ENCODE measurements around the gene TRIP12.
A peak's percentile ranks its signal among the peaks of the same experiment; 100 is the strongest.
"Not testable (repeated sequence)": the region's sequence is repeated elsewhere in the genome, so short reads cannot be mapped to it uniquely, and the experiment has no call there.

TRIP12 gene

GRCh38 chr2:229910147-229910831, 11.5 kb downstream of the TRIP12 start:
- ChIA-PET CTCF (interaction anchor here (0.7 to 1.4 kb wide), 2 partner anchors 8 to 109 kb away, joined by 4 read pairs; no protein-coding TSS in a partner anchor), POLR2A (interaction anchor here (1.4 kb wide), 1 partner anchor 11 kb away, joined by 5 read pairs; no protein-coding TSS in a partner anchor)
- no peak for TF ChIP-seq PKNOX1 (IDR thresholded peaks at IDR 0.05)
- no peak for TF ChIP-seq CTBP1 (IDR thresholded peaks at IDR 0.05; ENCODE audit: borderline replicate concordance)
- TF ChIP-seq L3MBTL2 (conservative IDR thresholded peaks at IDR 0.05): no peak
- no peak for TF ChIP-seq FOXA1 (IDR thresholded peaks at IDR 0.05)
- no peak for TF ChIP-seq ELF4 (IDR thresholded peaks at IDR 0.05)
- TF ChIP-seq TARDBP (IDR thresholded peaks at IDR 0.05): no peak
- TF ChIP-seq FOXM1 (IDR thresholded peaks at IDR 0.05; ENCODE audit: borderline replicate concordance): no peak
- no peak for TF ChIP-seq HDGF (IDR thresholded peaks at IDR 0.05; ENCODE audit: borderline replicate concordance)
- no peak for TF ChIP-seq LEF1 (IDR thresholded peaks at IDR 0.05; ENCODE audit: borderline replicate concordance)
- TF ChIP-seq SUZ12 (IDR thresholded peaks at IDR 0.05): no peak
- no peak for DNase-seq (ENCODE audit: extremely low spot score)

- POLR2A ChIA-PET: no interaction called here
- CTCF ChIA-PET: no interaction called here
- TF ChIP-seq FOXA1 (IDR thresholded peaks at IDR 0.05) (no peak), PKNOX1 (IDR thresholded peaks at IDR 0.05) (no peak), FOXK2 (IDR thresholded peaks at IDR 0.05) (no peak), HDGF (IDR thresholded peaks at IDR 0.05; ENCODE audit: borderline replicate concordance) (no peak), TARDBP (IDR thresholded peaks at IDR 0.05) (no peak), CTBP1 (IDR thresholded peaks at IDR 0.05; ENCODE audit: borderline replicate concordance) (no peak), BHLHE40 (IDR thresholded peaks at IDR 0.05; ENCODE audit: borderline replicate concordance) (no peak), LEF1 (IDR thresholded peaks at IDR 0.05; ENCODE audit: borderline replicate concordance) (no peak), ELF4 (IDR thresholded peaks at IDR 0.05) (no peak), ZNF384 (IDR thresholded peaks at IDR 0.05) (no peak), FOXM1 (IDR thresholded peaks at IDR 0.05; ENCODE audit: borderline replicate concordance) (no peak), SP1 (IDR thresholded peaks at IDR 0.05) (no peak), SUZ12 (IDR thresholded peaks at IDR 0.05) (no peak), NFRKB (IDR thresholded peaks at IDR 0.05) (no peak), L3MBTL2 (conservative IDR thresholded peaks at IDR 0.05) (no peak), ARNT (IDR thresholded peaks at IDR 0.05) (no peak)
- no peak for DNase-seq (ENCODE audit: extremely low spot score)
Observed at GRCh38 chr2:229909090-229909489, 12.7 kb downstream of the TRIP12 start.

- ChIA-PET CTCF (no interaction called here), POLR2A (no interaction called here)
- no peak for TF ChIP-seq LEF1 (IDR thresholded peaks at IDR 0.05; ENCODE audit: borderline replicate concordance)
- no peak for TF ChIP-seq SP1 (IDR thresholded peaks at IDR 0.05)
- TF ChIP-seq CTBP1 (IDR thresholded peaks at IDR 0.05; ENCODE audit: borderline replicate concordance): no peak
- TF ChIP-seq BHLHE40 (IDR thresholded peaks at IDR 0.05; ENCODE audit: borderline replicate concordance): no peak
- TF ChIP-seq ARNT (IDR thresholded peaks at IDR 0.05): no peak
- no peak for TF ChIP-seq FOXK2 (IDR thresholded peaks at IDR 0.05)
- TF ChIP-seq NFRKB (IDR thresholded peaks at IDR 0.05): no peak
- no peak for TF ChIP-seq PKNOX1 (IDR thresholded peaks at IDR 0.05)
- no peak for TF ChIP-seq FOXA1 (IDR thresholded peaks at IDR 0.05)
- TF ChIP-seq ELF4 (IDR thresholded peaks at IDR 0.05): no peak
- TF ChIP-seq ZNF384 (IDR thresholded peaks at IDR 0.05): no peak
- no peak for TF ChIP-seq L3MBTL2 (conservative IDR thresholded peaks at IDR 0.05)
- no peak for TF ChIP-seq HDGF (IDR thresholded peaks at IDR 0.05; ENCODE audit: borderline replicate concordance)
- no peak for TF ChIP-seq SUZ12 (IDR thresholded peaks at IDR 0.05)
- no peak for TF ChIP-seq TARDBP (IDR thresholded peaks at IDR 0.05)
- no peak for TF ChIP-seq FOXM1 (IDR thresholded peaks at IDR 0.05; ENCODE audit: borderline replicate concordance)
- no peak for DNase-seq (ENCODE audit: extremely low spot score)
Observed at GRCh38 chr2:229905601-229906000, 16.2 kb downstream of the TRIP12 start.

GRCh38 chr2:229903037-229903436, 18.8 kb downstream of the TRIP12 start:
- CTCF ChIA-PET: interaction anchor here (0.8 kb wide), 1 partner anchor 8 kb away, joined by 4 read pairs; no protein-coding TSS in a partner anchor
- no peak for DNase-seq (ENCODE audit: extremely low spot score)
- POLR2A ChIA-PET: no interaction called here
- no peak for TF ChIP-seq FOXA1 (IDR thresholded peaks at IDR 0.05)
- no peak for TF ChIP-seq NFRKB (IDR thresholded peaks at IDR 0.05)
- TF ChIP-seq HDGF (IDR thresholded peaks at IDR 0.05; ENCODE audit: borderline replicate concordance): no peak
- no peak for TF ChIP-seq FOXM1 (IDR thresholded peaks at IDR 0.05; ENCODE audit: borderline replicate concordance)
- TF ChIP-seq SP1 (IDR thresholded peaks at IDR 0.05): no peak
- no peak for TF ChIP-seq FOXK2 (IDR thresholded peaks at IDR 0.05)
- no peak for TF ChIP-seq ELF4 (IDR thresholded peaks at IDR 0.05)
- TF ChIP-seq BHLHE40 (IDR thresholded peaks at IDR 0.05; ENCODE audit: borderline replicate concordance): no peak
- no peak for TF ChIP-seq SUZ12 (IDR thresholded peaks at IDR 0.05)
- TF ChIP-seq L3MBTL2 (conservative IDR thresholded peaks at IDR 0.05): no peak
- no peak for TF ChIP-seq CTBP1 (IDR thresholded peaks at IDR 0.05; ENCODE audit: borderline replicate concordance)
- TF ChIP-seq TARDBP (IDR thresholded peaks at IDR 0.05): no peak
- TF ChIP-seq LEF1 (IDR thresholded peaks at IDR 0.05; ENCODE audit: borderline replicate concordance): no peak
- TF ChIP-seq ZNF384 (IDR thresholded peaks at IDR 0.05): no peak
- no peak for TF ChIP-seq PKNOX1 (IDR thresholded peaks at IDR 0.05)

- ChIA-PET POLR2A (no interaction called here), CTCF (no interaction called here)
- TF ChIP-seq SUZ12 (IDR thresholded peaks at IDR 0.05): no peak
- TF ChIP-seq BHLHE40 (IDR thresholded peaks at IDR 0.05; ENCODE audit: borderline replicate concordance): no peak
- TF ChIP-seq PKNOX1 (IDR thresholded peaks at IDR 0.05): no peak
- no peak for TF ChIP-seq L3MBTL2 (conservative IDR thresholded peaks at IDR 0.05)
- TF ChIP-seq CTBP1 (IDR thresholded peaks at IDR 0.05; ENCODE audit: borderline replicate concordance): no peak
- no peak for TF ChIP-seq TARDBP (IDR thresholded peaks at IDR 0.05)
- no peak for TF ChIP-seq ELF4 (IDR thresholded peaks at IDR 0.05)
- TF ChIP-seq FOXM1 (IDR thresholded peaks at IDR 0.05; ENCODE audit: borderline replicate concordance): no peak
- TF ChIP-seq ARNT (IDR thresholded peaks at IDR 0.05): no peak
- no peak for TF ChIP-seq FOXK2 (IDR thresholded peaks at IDR 0.05)
- no peak for TF ChIP-seq ZNF384 (IDR thresholded peaks at IDR 0.05)
- TF ChIP-seq SP1 (IDR thresholded peaks at IDR 0.05): no peak
- no peak for TF ChIP-seq FOXA1 (IDR thresholded peaks at IDR 0.05)
- TF ChIP-seq LEF1 (IDR thresholded peaks at IDR 0.05; ENCODE audit: borderline replicate concordance): no peak
- TF ChIP-seq HDGF (IDR thresholded peaks at IDR 0.05; ENCODE audit: borderline replicate concordance): no peak
- TF ChIP-seq NFRKB (IDR thresholded peaks at IDR 0.05): no peak
- DNase-seq (ENCODE audit: extremely low spot score): peak; percentile 13
Observed at GRCh38 chr2:229901819-229902218, 20.0 kb downstream of the TRIP12 start.

GRCh38 chr2:229900514-229900913, 21.3 kb downstream of the TRIP12 start:
- POLR2A ChIA-PET; DNase-seq (ENCODE audit: extremely low spot score): not testable (repeated sequence)
- CTCF ChIA-PET: interaction anchor here (0.6 kb wide), 1 partner anchor 111 kb away, joined by 3 read pairs; no protein-coding TSS in a partner anchor

Data from HEK293T (cell line).